Neural cell (in vitro differentiated cells): ENCODE data around the gene LTB4R2. TPM values are rescaled to one million over a fixed set of nuclear protein-coding genes. Genes with fewer than 3 reads are reported as not detected.

Experiments used
- H2AFZ ChIP-seq: fragments of 200-600, 300-800 bp; sonication (generic), shearing (Covaris generic); 2 replicates; pipeline ENCODE4 v1.6.0; 2014; ENCODE audit warnings: low read depth, mild to moderate bottlenecking, antibody characterized with exemption, low read length, moderate library complexity
- H3F3A ChIP-seq: fragments of 200-600 bp; shearing (Covaris generic); 2 replicates; pipeline ENCODE4 v1.6.1; 2016; ENCODE audit warnings: mild to moderate bottlenecking, moderate library complexity, mixed read lengths, antibody characterized with exemption, low read length; ENCODE audit not compliant: insufficient read depth, poor library complexity, severe bottlenecking
- H3K27ac ChIP-seq: fragments of 200-600, 300-800 bp; sonication (generic), shearing (Covaris generic); 2 replicates; pipeline ENCODE4 v1.5.1; 2014; ENCODE audit warnings: mild to moderate bottlenecking, low read length, moderate library complexity
- H3K27me3 ChIP-seq: fragments of 300-800, 200-600 bp; sonication (generic), shearing (Covaris generic); 2 replicates; pipeline ENCODE4 v1.6.0; 2014; ENCODE audit warnings: mild to moderate bottlenecking, low read depth, low read length, moderate library complexity; ENCODE audit not compliant: insufficient read depth
- H3K36me3 ChIP-seq: fragments of 300-800, 200-600 bp; sonication (generic), shearing (Covaris generic); 2 replicates; pipeline ENCODE4 v1.5.1; 2014; ENCODE audit warnings: mild to moderate bottlenecking, antibody characterized with exemption, low read length, moderate library complexity; ENCODE audit not compliant: insufficient read depth
- H3K4me2 ChIP-seq: fragments of 300-800, 200-600 bp; sonication (generic), shearing (Covaris generic); 2 replicates; pipeline ENCODE4 v1.6.0; 2014; ENCODE audit warnings: mild to moderate bottlenecking, low read length
- H3K4me3 ChIP-seq: fragments of 300-800, 200-600 bp; sonication (generic), shearing (Covaris generic); 2 replicates; pipeline ENCODE4 v1.5.1; 2014; ENCODE audit warnings: mild to moderate bottlenecking, low read length, moderate library complexity
- H3K79me2 ChIP-seq: fragments of 200-600 bp; shearing (Covaris generic); replicated peaks from 2 replicates; pipeline ENCODE4 v1.6.0; 2014; ENCODE audit warnings: mild to moderate bottlenecking, low read length, moderate library complexity; ENCODE audit not compliant: insufficient read depth
- H3K9ac ChIP-seq: fragments of 300-800, 200-600 bp; sonication (generic), shearing (Covaris generic); 2 replicates; pipeline ENCODE4 v1.6.1; 2016; ENCODE audit warnings: mild to moderate bottlenecking, low read length, mixed read lengths
- H3K9me2 ChIP-seq: fragments of 200-600 bp; shearing (Covaris generic); 2 replicates; pipeline ENCODE4 v1.6.1; 2016; ENCODE audit warnings: mild to moderate bottlenecking, low read length, mixed read lengths; ENCODE audit not compliant: insufficient read depth
- H3K9me3 ChIP-seq: fragments of 200-600, 300-800 bp; sonication (generic), shearing (Covaris generic); 2 replicates; pipeline ENCODE4 v1.6.1; 2016; ENCODE audit warnings: mild to moderate bottlenecking, mixed run types, low read length, moderate library complexity, mixed read lengths
- H4K20me1 ChIP-seq: fragments of 200-600 bp; shearing (Covaris generic); 2 replicates; pipeline ENCODE4 v1.6.1; 2016; ENCODE audit warnings: mild to moderate bottlenecking, mixed run types; ENCODE audit not compliant: insufficient read depth
- EP300 ChIP-seq: fragments of 450-650 bp; conservative IDR thresholded peaks from 2 replicates; pipeline ENCODE4 v1.6.1; 2014; ENCODE audit warnings: antibody characterized with exemption, mild to moderate bottlenecking, moderate library complexity; ENCODE audit not compliant: poor library complexity, severe bottlenecking
- EZH2 ChIP-seq: fragments of 200-600, 300-800 bp; shearing (Covaris generic), sonication (generic); IDR thresholded peaks from 2 replicates; pipeline ENCODE4 v1.6.1; 2014; ENCODE audit warnings: antibody characterized with exemption, low read length, borderline replicate concordance, mild to moderate bottlenecking; ENCODE audit not compliant: insufficient read depth, poor library complexity, severe bottlenecking
- MXI1 ChIP-seq: fragments of 450-650 bp; conservative IDR thresholded peaks from 2 replicates; pipeline ENCODE4 v1.6.1; 2014; ENCODE audit warnings: antibody characterized with exemption, mild to moderate bottlenecking; ENCODE audit not compliant: poor library complexity, severe bottlenecking
- POLR2AphosphoS5 ChIP-seq: IDR thresholded peaks from 2 replicates; pipeline ENCODE4 v1.6.1; 2012
- RAD21 ChIP-seq: fragments of 450-650 bp; conservative IDR thresholded peaks from 2 replicates; pipeline ENCODE4 v1.6.1; 2014; ENCODE audit warnings: antibody characterized with exemption, mild to moderate bottlenecking, moderate library complexity
- REST ChIP-seq: IDR thresholded peaks from 2 replicates; pipeline ENCODE4 v1.6.1; 2012; ENCODE audit warnings: borderline replicate concordance
- SMC3 ChIP-seq: fragments of 450-650 bp; conservative IDR thresholded peaks from 2 replicates; pipeline ENCODE4 v1.6.1; 2014; ENCODE audit warnings: antibody characterized with exemption, mild to moderate bottlenecking, moderate library complexity; ENCODE audit not compliant: poor library complexity
- TAF1 ChIP-seq: IDR thresholded peaks from 2 replicates; pipeline ENCODE4 v1.6.1; 2012; ENCODE audit warnings: low read depth
- polyA plus RNA-seq: library from polyadenylated mRNA; depleted of rRNA; stranded (reverse); fragments of >200 nt; gene quantifications from 2 replicates; pipeline ENCODE4 v1.2.3, GENCODE V29; 2014
- TF ChIP-seq, protein P1 (sequence below): fragments of 450-650 bp; IDR thresholded peaks from 2 replicates; pipeline ENCODE4 v1.5.1; 2014; ENCODE audit warnings: antibody characterized with exemption, mild to moderate bottlenecking, moderate library complexity; ENCODE audit not compliant: poor library complexity, severe bottlenecking

LTB4R2 gene
- polyA plus RNA-seq, 1 donor from 2014 or later = 5.0 TPM

GRCh38 chr14:24311837-24312615, 2.1 kb downstream of the LTB4R2 start:
- Histone ChIP-seq H3K27me3 (no peaks in the 10 kb centered on the region), H4K20me1 (no peaks in the 10 kb centered on the region), H2AFZ (no peak overlapping the region), H3F3A (no peaks in the 10 kb centered on the region), H3K4me2 (no peak overlapping the region), H3K9ac (no peak overlapping the region), H3K79me2 (no peaks in the 10 kb centered on the region), H3K4me3 (no peak overlapping the region), H3K27ac (no peak overlapping the region), H3K9me2 (no peaks in the 10 kb centered on the region), H3K9me3 (no peaks in the 10 kb centered on the region), H3K36me3 (no peaks in the 10 kb centered on the region)
- no peak for TF ChIP-seq EZH2
- TF ChIP-seq, protein P1, sequence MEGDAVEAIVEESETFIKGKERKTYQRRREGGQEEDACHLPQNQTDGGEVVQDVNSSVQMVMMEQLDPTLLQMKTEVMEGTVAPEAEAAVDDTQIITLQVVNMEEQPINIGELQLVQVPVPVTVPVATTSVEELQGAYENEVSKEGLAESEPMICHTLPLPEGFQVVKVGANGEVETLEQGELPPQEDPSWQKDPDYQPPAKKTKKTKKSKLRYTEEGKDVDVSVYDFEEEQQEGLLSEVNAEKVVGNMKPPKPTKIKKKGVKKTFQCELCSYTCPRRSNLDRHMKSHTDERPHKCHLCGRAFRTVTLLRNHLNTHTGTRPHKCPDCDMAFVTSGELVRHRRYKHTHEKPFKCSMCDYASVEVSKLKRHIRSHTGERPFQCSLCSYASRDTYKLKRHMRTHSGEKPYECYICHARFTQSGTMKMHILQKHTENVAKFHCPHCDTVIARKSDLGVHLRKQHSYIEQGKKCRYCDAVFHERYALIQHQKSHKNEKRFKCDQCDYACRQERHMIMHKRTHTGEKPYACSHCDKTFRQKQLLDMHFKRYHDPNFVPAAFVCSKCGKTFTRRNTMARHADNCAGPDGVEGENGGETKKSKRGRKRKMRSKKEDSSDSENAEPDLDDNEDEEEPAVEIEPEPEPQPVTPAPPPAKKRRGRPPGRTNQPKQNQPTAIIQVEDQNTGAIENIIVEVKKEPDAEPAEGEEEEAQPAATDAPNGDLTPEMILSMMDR = no peak
- no peak for TF ChIP-seq REST
- no peak for TF ChIP-seq POLR2AphosphoS5
- no peak for TF ChIP-seq RAD21
- TF ChIP-seq SMC3 = no peak
- no peak for TF ChIP-seq EP300
- no peak for TF ChIP-seq MXI1
- TF ChIP-seq TAF1 = no peak

DNA sequence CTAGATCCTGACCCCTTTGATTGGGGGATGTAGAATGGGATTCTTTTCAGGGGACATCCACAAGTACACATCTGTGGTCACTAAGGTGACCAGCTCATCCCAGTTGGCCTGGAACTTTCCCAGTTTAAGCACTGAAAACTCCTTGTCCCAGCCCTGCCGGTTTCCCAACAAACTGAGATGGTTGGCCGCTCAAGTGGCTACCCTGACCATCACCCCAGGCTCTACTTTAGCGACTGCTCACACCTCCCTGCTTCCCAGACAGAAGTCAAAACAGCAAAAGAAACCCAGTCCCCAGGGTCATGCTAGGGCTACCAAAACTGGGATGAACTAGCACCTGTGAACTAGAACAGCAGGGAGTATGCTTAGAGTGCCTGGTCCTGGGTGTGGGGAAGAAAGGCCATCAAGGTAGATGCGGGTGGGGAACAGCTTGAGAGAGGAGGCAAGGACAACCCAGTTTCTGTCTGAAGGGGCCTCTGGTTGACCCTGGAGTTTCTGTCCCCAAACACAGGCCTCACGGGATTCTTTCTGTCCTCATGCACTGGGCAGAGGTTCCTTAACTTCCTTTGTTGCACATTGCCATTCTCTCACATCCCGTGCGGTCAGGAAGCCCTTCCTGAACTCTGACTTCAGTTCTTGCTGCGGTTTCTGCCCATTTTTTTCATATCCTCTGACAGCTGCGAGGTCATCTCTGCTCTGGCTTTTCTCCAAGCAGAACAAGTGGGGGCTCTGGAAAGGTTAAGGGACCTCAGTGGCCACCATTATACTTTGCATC, 3.0 kb downstream of the LTB4R2 start:
- no peaks in the 10 kb centered on the region for H3K9me3 ChIP-seq
- H4K20me1 ChIP-seq = no peaks in the 10 kb centered on the region
- H3K36me3 ChIP-seq = no peaks in the 10 kb centered on the region
- no peak overlapping the region for H3K4me3 ChIP-seq
- no peaks in the 10 kb centered on the region for H3K79me2 ChIP-seq
- no peak overlapping the region for H3K9ac ChIP-seq
- H3F3A ChIP-seq = no peaks in the 10 kb centered on the region
- no peak for TF ChIP-seq EZH2
- TF ChIP-seq, protein P1 = no peak
- TF ChIP-seq TAF1 = no peak
- TF ChIP-seq REST = no peak
- no peak for TF ChIP-seq POLR2AphosphoS5
- no peak for TF ChIP-seq EP300
- TF ChIP-seq RAD21 = no peak
- no peak for TF ChIP-seq SMC3
- no peak for TF ChIP-seq MXI1
- H3K4me2 ChIP-seq = no peak overlapping the region
- no peaks in the 10 kb centered on the region for H3K27me3 ChIP-seq
- no peak overlapping the region for H3K27ac ChIP-seq
- H3K9me2 ChIP-seq = no peaks in the 10 kb centered on the region
- no peak overlapping the region for H2AFZ ChIP-seq
